ENCODE measurements around the gene OR8G1.

DNA sequence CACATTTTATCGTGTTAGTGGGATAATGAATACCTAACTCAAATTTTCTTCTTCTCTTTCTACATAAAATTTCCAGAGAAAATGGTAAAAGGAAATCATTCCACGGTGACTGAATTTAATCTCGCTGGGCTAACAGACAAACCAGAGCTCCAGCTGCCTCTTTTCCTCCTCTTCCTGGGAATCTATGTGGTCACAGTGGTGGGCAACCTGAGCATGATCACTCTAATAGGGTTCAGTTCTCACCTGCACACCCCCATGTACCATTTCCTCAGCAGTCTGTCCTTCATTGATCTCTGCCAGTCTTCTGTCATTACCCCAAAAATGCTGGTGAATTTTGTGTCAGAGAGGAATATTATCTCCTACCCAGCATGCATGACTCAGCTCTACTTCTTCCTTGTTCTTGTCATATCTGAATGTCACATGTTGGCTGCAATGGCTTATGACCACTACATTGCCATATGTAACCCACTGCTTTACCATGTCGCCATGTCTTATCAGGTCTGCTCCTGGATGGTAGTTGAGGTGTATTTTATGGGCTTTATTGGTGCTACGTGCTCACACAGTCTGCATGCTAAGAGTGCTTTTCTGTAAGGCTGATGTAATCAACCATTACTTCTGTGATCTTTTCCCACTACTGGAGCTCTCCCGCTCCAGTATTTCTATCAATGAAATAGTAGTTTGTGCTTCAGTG is 33.6 kb upstream of the OR8G1 start:
- TF ChIP-seq, protein P1, sequence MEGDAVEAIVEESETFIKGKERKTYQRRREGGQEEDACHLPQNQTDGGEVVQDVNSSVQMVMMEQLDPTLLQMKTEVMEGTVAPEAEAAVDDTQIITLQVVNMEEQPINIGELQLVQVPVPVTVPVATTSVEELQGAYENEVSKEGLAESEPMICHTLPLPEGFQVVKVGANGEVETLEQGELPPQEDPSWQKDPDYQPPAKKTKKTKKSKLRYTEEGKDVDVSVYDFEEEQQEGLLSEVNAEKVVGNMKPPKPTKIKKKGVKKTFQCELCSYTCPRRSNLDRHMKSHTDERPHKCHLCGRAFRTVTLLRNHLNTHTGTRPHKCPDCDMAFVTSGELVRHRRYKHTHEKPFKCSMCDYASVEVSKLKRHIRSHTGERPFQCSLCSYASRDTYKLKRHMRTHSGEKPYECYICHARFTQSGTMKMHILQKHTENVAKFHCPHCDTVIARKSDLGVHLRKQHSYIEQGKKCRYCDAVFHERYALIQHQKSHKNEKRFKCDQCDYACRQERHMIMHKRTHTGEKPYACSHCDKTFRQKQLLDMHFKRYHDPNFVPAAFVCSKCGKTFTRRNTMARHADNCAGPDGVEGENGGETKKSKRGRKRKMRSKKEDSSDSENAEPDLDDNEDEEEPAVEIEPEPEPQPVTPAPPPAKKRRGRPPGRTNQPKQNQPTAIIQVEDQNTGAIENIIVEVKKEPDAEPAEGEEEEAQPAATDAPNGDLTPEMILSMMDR (IDR thresholded peaks at IDR 0.05), result no peak
- no peak for TF ChIP-seq POLR2A (IDR thresholded peaks at IDR 0.05)

All from uterus (tissue), 2 donors.